MCF 10A (cell line): ENCODE results near the gene CXCL12. TPM values are rescaled to one million over a fixed set of nuclear protein-coding genes. Genes with fewer than 3 reads are reported as not detected.

ENCODE experiments used
- BruUV-seq: library from RNA; stranded (reverse); fragments of 400-500 nt; replicated peaks from 2 replicates; lab custom pipeline; 2021; lab: Mats Ljungman, UMichigan
- CTCF ChIA-PET: fragments of 300-600 bp; sonication (Branson Sonifier 250); formaldehyde crosslinking; extraction: SDS; loops from one replicate; lab custom pipeline; 2021; ENCODE audit warnings: antibody characterized with exemption, inconsistent platforms; lab: Yijun Ruan, JAX
- POLR2A ChIA-PET: fragments of 300-600, 350-650 bp; sonication (Branson Sonifier 250); formaldehyde crosslinking; extraction: SDS; loops from one replicate; lab custom pipeline; 2020; ENCODE audit warnings: antibody characterized with exemption, inconsistent platforms; lab: Yijun Ruan, JAX
- DNase-seq: peaks from one replicate; pipeline ENCODE4 v3.0.0-alpha.2; 2018; ENCODE audit not compliant: unreplicated experiment
- H3K27ac Mint-ChIP-seq: one replicate; pipeline ENCODE4 v1.8.0; 2022; ENCODE audit warnings: mild to moderate bottlenecking, low read depth, mixed read lengths; ENCODE audit not compliant: unreplicated experiment
- H3K27me3 Mint-ChIP-seq: one replicate; pipeline ENCODE4 v1.8.0; 2022; ENCODE audit warnings: mixed read lengths; ENCODE audit not compliant: insufficient read depth, unreplicated experiment
- H3K36me3 Mint-ChIP-seq: one replicate; pipeline ENCODE4 v1.8.0; 2022; ENCODE audit warnings: mild to moderate bottlenecking, moderate library complexity, mixed read lengths; ENCODE audit not compliant: insufficient read depth, unreplicated experiment
- H3K4me1 Mint-ChIP-seq: one replicate; pipeline ENCODE4 v1.8.0; 2022; ENCODE audit warnings: mixed read lengths; ENCODE audit not compliant: insufficient read depth, unreplicated experiment
- H3K4me3 Mint-ChIP-seq: one replicate; pipeline ENCODE4 v1.8.0; 2022; ENCODE audit warnings: mild to moderate bottlenecking, moderate library complexity, mixed read lengths; ENCODE audit not compliant: unreplicated experiment
- H3K9me3 Mint-ChIP-seq: one replicate; pipeline ENCODE4 v1.8.0; 2022; ENCODE audit warnings: mixed read lengths; ENCODE audit not compliant: unreplicated experiment
- intact Hi-C: fragments of 100-400 bp; cut with micrococcal nuclease; formaldehyde crosslinking; loops from 2 replicates; pipeline ENCODE4 v1.14.1; 2022
- total RNA-seq: library from RNA; stranded (reverse); gene quantifications from 2 replicates; pipeline ENCODE4 v1.2.3, GENCODE V29; 2022
- TF ChIP-seq, protein P1 (sequence below): fragments of 200-600 bp; IDR thresholded peaks from one replicate; pipeline ENCODE4 v1.8.0; 2022; ENCODE audit warnings: antibody characterized with exemption, mild to moderate bottlenecking; ENCODE audit not compliant: unreplicated experiment

The CXCL12 gene
- total RNA-seq, 1 experiment from 2014 or later: not detected

DNA sequence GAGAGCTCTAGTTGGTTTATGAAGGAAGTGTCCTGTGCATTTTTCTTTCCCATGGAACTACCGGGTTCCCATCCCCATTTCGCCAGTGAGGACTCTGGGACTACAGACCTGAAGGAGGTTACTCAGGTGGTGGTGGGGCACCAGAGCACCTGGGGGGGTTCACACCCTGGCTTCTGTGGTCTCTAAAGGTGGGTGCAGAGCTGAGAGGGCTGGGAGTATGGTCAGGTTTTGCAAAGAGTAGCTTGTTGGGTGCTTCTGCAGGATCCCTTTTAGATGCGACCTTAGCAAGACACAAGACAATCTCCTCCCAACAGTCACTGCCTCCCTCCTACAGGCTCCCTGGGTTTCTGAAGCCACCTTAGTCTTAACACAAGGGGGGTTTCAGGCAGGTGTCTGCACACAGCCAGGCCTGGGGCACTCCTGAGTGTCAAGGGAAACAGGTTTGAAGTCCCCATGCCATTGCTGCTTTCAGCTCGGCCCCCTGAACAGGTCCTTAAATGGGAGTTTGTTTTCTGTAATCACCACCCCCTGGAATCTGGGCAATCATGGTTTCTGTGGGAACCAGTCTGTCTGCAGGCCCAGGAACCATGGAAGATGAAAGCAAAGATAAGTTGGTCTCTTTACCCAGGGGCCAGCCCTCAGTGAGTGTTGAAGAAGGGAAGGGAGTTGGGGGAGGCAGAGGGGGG lies 9.9 kb upstream of the CXCL12 start:
- no peak for DNase-seq
- ChIA-PET CTCF (interaction anchor here (0.6 kb wide), 1 partner anchor 46 kb away, joined by 3 read pairs; no protein-coding TSS in a partner anchor), POLR2A (no interaction called here)
- H3K27me3 Mint-ChIP-seq: peaks cover 23% of the 10 kb centered on the region
- no TSS peak for BruUV-seq
- no peaks in the 10 kb centered on the region for H3K4me1 Mint-ChIP-seq
- intact Hi-C loops: no loop called here
- H3K4me3 Mint-ChIP-seq: no peak overlapping the region
- peaks cover 8% of the 10 kb centered on the region for H3K9me3 Mint-ChIP-seq
- no peak overlapping the region for H3K27ac Mint-ChIP-seq
- TF ChIP-seq, protein P1, sequence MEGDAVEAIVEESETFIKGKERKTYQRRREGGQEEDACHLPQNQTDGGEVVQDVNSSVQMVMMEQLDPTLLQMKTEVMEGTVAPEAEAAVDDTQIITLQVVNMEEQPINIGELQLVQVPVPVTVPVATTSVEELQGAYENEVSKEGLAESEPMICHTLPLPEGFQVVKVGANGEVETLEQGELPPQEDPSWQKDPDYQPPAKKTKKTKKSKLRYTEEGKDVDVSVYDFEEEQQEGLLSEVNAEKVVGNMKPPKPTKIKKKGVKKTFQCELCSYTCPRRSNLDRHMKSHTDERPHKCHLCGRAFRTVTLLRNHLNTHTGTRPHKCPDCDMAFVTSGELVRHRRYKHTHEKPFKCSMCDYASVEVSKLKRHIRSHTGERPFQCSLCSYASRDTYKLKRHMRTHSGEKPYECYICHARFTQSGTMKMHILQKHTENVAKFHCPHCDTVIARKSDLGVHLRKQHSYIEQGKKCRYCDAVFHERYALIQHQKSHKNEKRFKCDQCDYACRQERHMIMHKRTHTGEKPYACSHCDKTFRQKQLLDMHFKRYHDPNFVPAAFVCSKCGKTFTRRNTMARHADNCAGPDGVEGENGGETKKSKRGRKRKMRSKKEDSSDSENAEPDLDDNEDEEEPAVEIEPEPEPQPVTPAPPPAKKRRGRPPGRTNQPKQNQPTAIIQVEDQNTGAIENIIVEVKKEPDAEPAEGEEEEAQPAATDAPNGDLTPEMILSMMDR: no peak
- H3K36me3 Mint-ChIP-seq: no peaks in the 10 kb centered on the region

DNA sequence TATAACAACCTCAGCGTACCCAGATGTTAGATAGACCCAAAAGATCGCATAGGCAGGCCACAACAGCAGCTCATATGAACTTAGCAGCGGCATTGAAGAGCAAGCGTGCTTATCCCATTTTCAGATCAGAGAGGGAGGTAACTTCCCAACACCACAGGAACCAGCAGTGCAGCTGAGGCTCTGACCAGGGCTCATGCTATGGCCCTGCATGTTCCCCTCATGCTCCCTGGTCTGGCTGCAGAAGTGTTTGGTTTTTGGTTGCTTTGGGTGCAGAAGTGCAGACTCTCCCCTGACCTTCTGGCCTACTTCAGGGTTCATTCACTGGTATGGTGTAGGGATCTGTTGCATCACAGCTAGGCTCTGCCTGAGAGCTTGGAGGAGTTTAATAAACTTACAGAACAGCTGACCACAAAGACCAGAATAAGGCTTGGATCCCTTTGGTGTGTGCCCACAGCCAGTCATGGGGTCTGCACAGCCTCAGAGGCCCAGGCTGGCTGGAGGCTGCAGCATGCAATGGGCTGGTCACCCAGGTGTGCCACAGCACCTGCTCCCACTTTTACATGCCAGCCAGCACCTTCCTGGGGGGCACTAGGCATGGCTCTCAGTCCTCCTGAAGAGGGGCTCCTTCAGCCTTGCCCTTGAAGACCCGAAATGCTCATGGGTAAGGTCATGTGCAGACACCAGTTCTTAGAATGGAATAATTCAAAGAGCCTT lies 9.1 kb upstream of the CXCL12 start:
- intact Hi-C loops: no loop called here
- no TSS peak for BruUV-seq
- Mint-ChIP-seq H3K36me3 (no peaks in the 10 kb centered on the region), H3K4me3 (no peak overlapping the region), H3K27ac (no peak overlapping the region), H3K27me3 (peaks cover 19% of the 10 kb centered on the region), H3K9me3 (peaks cover 8% of the 10 kb centered on the region), H3K4me1 (no peaks in the 10 kb centered on the region)
- CTCF ChIA-PET: no interaction called here
- POLR2A ChIA-PET: no interaction called here
- TF ChIP-seq, protein P1: no peak
- no peak for DNase-seq

DNA sequence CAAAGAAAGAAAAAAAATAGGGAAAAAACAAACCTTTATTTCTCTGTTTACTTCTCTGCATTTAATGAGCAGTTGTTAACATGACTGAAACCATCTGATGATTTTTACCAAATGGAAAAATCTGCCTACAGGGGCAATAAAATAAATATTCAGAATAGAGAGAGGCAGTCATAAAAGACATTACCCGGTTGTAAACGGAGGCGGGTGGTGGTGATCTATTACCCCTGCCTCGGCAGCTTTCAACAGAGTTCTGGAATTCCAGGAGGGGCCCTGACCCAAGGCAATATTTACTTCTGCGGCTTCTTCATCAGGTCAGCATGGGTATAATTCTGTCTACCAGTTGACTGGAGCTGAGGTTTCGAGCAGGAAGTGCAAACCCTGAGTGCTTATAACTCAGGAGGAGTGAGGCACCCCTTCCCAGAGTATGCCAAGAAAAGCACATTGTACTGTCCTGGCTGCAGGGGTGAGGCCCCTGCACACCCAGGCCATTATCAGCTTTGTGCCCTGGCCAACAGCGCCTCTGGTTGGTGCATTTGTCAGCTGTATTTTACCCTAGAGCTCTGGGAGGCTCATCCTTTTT lies 8.2 kb upstream of the CXCL12 start:
- Mint-ChIP-seq H3K27ac (no peak overlapping the region), H3K27me3 (peaks cover 19% of the 10 kb centered on the region), H3K36me3 (no peaks in the 10 kb centered on the region), H3K4me3 (no peak overlapping the region), H3K9me3 (peaks cover 8% of the 10 kb centered on the region), H3K4me1 (no peaks in the 10 kb centered on the region)
- BruUV-seq: no TSS peak
- DNase-seq: no peak
- intact Hi-C loops: no loop called here
- ChIA-PET CTCF (interaction anchor here (0.6 kb wide), 1 partner anchor 721 kb away, joined by 3 read pairs; no protein-coding TSS in a partner anchor), POLR2A (no interaction called here)
- TF ChIP-seq, protein P1: no peak

DNA sequence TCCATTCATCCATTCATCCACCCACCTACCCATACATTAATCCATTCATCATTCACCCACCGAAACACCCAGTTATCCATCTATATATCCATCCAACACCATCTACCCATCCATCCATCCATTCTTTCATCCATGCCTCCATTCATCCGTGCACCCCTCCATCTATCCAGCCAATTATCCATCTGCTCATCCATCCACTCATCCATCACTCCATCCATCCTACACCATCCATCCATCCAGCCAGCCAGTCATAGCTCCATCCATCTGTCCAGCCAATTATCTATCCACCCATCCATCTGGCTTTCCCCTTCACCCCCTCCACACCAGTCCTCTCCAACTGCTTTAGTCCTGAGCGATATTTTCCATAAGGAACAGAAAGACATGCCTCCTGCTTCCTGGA lies 7.5 kb upstream of the CXCL12 start:
- Mint-ChIP-seq H3K9me3 (peaks cover 8% of the 10 kb centered on the region), H3K27ac (no peak overlapping the region), H3K4me3 (no peak overlapping the region), H3K36me3 (no peaks in the 10 kb centered on the region), H3K4me1 (no peaks in the 10 kb centered on the region), H3K27me3 (peaks cover 19% of the 10 kb centered on the region)
- CTCF ChIA-PET: no interaction called here
- BruUV-seq: no TSS peak
- DNase-seq: no peak
- TF ChIP-seq, protein P1: no peak
- intact Hi-C loops: no loop called here
- POLR2A ChIA-PET: no interaction called here
